ENCODE results near the gene CCDC90B.
"Not testable (repeated sequence)": the region's sequence is repeated elsewhere in the genome, so short reads cannot be mapped to it uniquely, and the experiment has no call there.

Gene CCDC90B

GRCh38 chr11:83312430-83312829, 26.3 kb upstream of the CCDC90B start:
- TF ChIP-seq EZH2 (IDR thresholded peaks at IDR 0.05) (no peak), POLR2AphosphoS5 (IDR thresholded peaks at IDR 0.05; ENCODE audit: borderline replicate concordance, low read depth, low read length) (no peak)
- no peak for DNase-seq (ENCODE audit: low read depth, low spot score)
- H3K27ac ChIP-seq = no peak overlapping the region

GRCh38 chr11:83311701-83312100, 25.5 kb upstream of the CCDC90B start:
- no peak for DNase-seq (ENCODE audit: low read depth, low spot score)
- H3K4me3 ChIP-seq = no peak overlapping the region
- TF ChIP-seq POLR2AphosphoS5 (IDR thresholded peaks at IDR 0.05; ENCODE audit: borderline replicate concordance, low read depth, low read length) (no peak), FOXP2 (optimal IDR thresholded peaks at IDR 0.05; ENCODE audit: control extremely low read depth, extremely low read length, insufficient read depth) (no peak), EZH2 (IDR thresholded peaks at IDR 0.05) (no peak)
- H3K9ac ChIP-seq (ENCODE audit: insufficient read length) = no peak overlapping the region
- no peaks in the 10 kb centered on the region for H3K36me3 ChIP-seq (ENCODE audit: insufficient read depth, low read length)
- H3K9me3 ChIP-seq (ENCODE audit: low read depth, low read length) = no peaks in the 10 kb centered on the region
- no peak overlapping the region for H3K27ac ChIP-seq

More at GRCh38 chr11:83312430-83312829, 26.3 kb upstream of the CCDC90B start:
- H3K9ac ChIP-seq (ENCODE audit: insufficient read length) = no peak overlapping the region
- no peaks in the 10 kb centered on the region for H3K9me3 ChIP-seq (ENCODE audit: low read depth, low read length)
- H3K36me3 ChIP-seq (ENCODE audit: insufficient read depth, low read length) = no peaks in the 10 kb centered on the region
- H3K4me3 ChIP-seq = no peak overlapping the region

- no peak for DNase-seq (ENCODE audit: low read depth, low spot score)
- Histone ChIP-seq H3K36me3 (ENCODE audit: insufficient read depth, low read length) (no peaks in the 10 kb centered on the region), H3K27ac (no peak overlapping the region), H3K4me3 (no peak overlapping the region), H3K9ac (ENCODE audit: insufficient read length) (no peak overlapping the region), H3K9me3 (ENCODE audit: low read depth, low read length) (no peaks in the 10 kb centered on the region)
- TF ChIP-seq FOXP2 (optimal IDR thresholded peaks at IDR 0.05; ENCODE audit: control extremely low read depth, extremely low read length, insufficient read depth) (no peak), EZH2 (IDR thresholded peaks at IDR 0.05) (no peak), POLR2AphosphoS5 (IDR thresholded peaks at IDR 0.05; ENCODE audit: borderline replicate concordance, low read depth, low read length) (no peak)
Measured at GRCh38 chr11:83310718-83311117, 24.6 kb upstream of the CCDC90B start.

DNA sequence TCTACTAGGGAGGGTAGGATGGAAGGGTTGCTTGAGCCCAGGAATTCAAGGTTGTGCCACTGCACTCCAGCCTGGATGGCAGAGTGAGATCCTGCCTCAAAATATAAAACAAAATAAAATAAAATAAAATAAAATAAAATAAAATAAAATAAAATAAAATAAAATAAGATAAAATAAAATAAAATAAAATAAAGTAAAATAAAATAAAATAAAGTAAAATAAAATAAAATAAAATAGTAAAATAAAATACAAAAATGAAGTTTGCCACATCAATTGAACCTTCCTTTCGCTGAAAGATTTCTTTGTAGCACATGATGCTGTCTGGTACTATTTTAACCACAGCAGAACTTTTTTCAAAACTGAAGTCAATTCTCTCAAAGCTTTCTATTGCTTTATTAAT, 22.4 kb upstream of the CCDC90B start:
- H3K36me3 ChIP-seq (ENCODE audit: insufficient read depth, low read length); H3K9me3 ChIP-seq (ENCODE audit: low read depth, low read length); H3K27ac ChIP-seq; H3K4me3 ChIP-seq; H3K9ac ChIP-seq (ENCODE audit: insufficient read length); DNase-seq (ENCODE audit: low read depth, low spot score): not testable (repeated sequence)

GRCh38 chr11:83306200-83307080, 20.3 kb upstream of the CCDC90B start:
- no peak for DNase-seq (ENCODE audit: low read depth, low spot score)
- Histone ChIP-seq H3K4me3 (no peak overlapping the region), H3K9ac (ENCODE audit: insufficient read length) (no peak overlapping the region), H3K27ac (no peak overlapping the region), H3K9me3 (ENCODE audit: low read depth, low read length) (no peaks in the 10 kb centered on the region), H3K36me3 (ENCODE audit: insufficient read depth, low read length) (no peaks in the 10 kb centered on the region)
- TF ChIP-seq POLR2AphosphoS5 (IDR thresholded peaks at IDR 0.05; ENCODE audit: borderline replicate concordance, low read depth, low read length) = no peak
- no peak for TF ChIP-seq FOXP2 (optimal IDR thresholded peaks at IDR 0.05; ENCODE audit: control extremely low read depth, extremely low read length, insufficient read depth)

DNA sequence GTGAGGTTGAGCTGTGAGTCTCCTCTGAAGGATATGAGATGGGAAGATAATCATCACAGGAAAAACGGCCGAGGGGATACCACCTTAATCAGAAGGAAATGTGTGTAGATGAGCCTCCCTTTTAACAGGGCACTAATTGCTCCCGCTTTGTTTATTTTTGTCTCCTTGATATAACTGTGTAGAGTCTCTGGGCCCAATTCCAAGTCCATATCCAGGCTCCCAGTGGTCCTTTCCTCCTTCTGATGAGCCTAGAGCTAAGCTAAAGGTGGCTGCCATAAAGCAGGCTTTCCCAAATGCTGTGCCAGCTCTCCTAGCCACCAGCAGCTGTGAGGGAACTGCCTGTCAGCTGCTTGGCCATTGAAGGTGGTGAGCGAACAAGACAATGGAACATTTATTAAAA, 17.1 kb upstream of the CCDC90B start:
- TF ChIP-seq EZH2 (IDR thresholded peaks at IDR 0.05) = no peak
- Histone ChIP-seq H3K9ac (ENCODE audit: insufficient read length) (no peak overlapping the region), H3K36me3 (ENCODE audit: insufficient read depth, low read length) (no peaks in the 10 kb centered on the region), H3K27ac (no peak overlapping the region), H3K9me3 (ENCODE audit: low read depth, low read length) (no peaks in the 10 kb centered on the region), H3K4me3 (no peak overlapping the region)
- DNase-seq (ENCODE audit: low read depth, low spot score) = no peak

DNA sequence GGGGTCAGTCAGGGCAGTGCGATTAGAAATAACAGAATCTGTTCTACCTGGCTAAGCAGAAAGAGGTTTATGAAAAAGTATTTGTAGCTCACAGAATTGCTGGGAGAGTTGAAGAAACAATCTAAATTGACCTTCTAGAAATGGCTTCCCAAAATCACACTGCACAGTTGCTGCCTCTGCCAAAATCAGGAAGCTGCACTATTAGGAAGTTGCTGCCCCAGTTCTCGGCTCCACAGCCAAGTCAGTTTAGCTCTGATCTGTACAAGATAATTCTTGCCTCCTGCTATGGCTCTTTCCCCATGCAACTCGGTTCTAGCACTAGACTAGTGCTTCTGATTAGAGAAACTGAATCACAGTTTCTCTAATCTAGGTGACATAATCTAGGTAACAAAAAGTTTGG, 16.0 kb upstream of the CCDC90B start:
- DNase-seq (ENCODE audit: low read depth, low spot score) = no peak
- Histone ChIP-seq H3K27ac (no peak overlapping the region), H3K4me3 (no peak overlapping the region), H3K9me3 (ENCODE audit: low read depth, low read length) (no peaks in the 10 kb centered on the region), H3K36me3 (ENCODE audit: insufficient read depth, low read length) (no peaks in the 10 kb centered on the region), H3K9ac (ENCODE audit: insufficient read length) (no peak overlapping the region)
- TF ChIP-seq FOXP2 (optimal IDR thresholded peaks at IDR 0.05; ENCODE audit: control extremely low read depth, extremely low read length, insufficient read depth) (no peak), POLR2AphosphoS5 (IDR thresholded peaks at IDR 0.05; ENCODE audit: borderline replicate concordance, low read depth, low read length) (no peak), EZH2 (IDR thresholded peaks at IDR 0.05) (no peak)

DNA sequence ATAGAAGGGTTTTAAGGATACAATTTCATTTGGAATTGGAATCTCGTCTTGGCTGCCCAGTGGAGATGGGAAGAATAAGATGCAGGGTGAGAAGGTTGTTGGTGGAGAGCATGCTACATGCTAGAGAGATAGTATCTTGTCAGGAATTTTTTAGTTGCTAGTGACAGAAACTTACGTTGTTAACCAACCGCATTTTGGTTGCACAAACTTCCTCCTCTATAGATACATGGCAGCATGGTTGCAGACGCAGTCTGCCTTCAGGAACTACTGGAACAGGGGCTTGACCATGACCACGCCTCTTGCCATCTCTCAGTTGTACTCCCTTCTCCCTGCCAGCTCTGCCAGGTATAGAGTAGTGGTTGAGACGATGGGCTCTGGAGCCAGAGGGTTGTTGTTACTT, 13.5 kb upstream of the CCDC90B start:
- Histone ChIP-seq H3K9me3 (ENCODE audit: low read depth, low read length) (no peaks in the 10 kb centered on the region), H3K4me3 (no peak overlapping the region), H3K36me3 (ENCODE audit: insufficient read depth, low read length) (no peaks in the 10 kb centered on the region), H3K27ac (no peak overlapping the region), H3K9ac (ENCODE audit: insufficient read length) (no peak overlapping the region)
- DNase-seq (ENCODE audit: low read depth, low spot score) = no peak
- no peak for TF ChIP-seq POLR2AphosphoS5 (IDR thresholded peaks at IDR 0.05; ENCODE audit: borderline replicate concordance, low read depth, low read length)
- TF ChIP-seq EZH2 (IDR thresholded peaks at IDR 0.05) = no peak
- no peak for TF ChIP-seq FOXP2 (optimal IDR thresholded peaks at IDR 0.05; ENCODE audit: control extremely low read depth, extremely low read length, insufficient read depth)

DNA sequence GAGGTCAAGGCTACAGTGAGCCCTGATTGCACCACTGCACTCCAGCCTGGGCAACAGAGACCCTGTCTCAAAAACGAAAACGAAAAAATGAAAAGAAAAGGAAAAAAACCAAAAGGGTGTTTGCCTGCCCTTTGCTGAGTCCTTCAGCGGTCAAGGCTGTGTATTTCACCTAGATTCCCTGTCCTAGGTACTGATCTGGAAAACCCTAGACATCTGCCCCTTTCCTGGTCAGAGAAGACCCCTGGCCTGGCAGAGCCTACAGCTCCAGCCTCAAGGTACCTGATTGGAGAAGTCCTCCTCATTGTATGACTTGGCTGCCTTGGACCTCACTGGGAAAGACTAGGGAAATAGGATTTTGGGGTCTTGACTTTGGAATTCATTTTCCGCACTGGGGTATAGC, 8.0 kb upstream of the CCDC90B start:
- H3K27ac ChIP-seq = no peak overlapping the region
- H3K9me3 ChIP-seq (ENCODE audit: low read depth, low read length) = no peaks in the 10 kb centered on the region
- TF ChIP-seq POLR2AphosphoS5 (IDR thresholded peaks at IDR 0.05; ENCODE audit: borderline replicate concordance, low read depth, low read length) = no peak
- TF ChIP-seq EZH2 (IDR thresholded peaks at IDR 0.05) = no peak
- no peak for TF ChIP-seq FOXP2 (optimal IDR thresholded peaks at IDR 0.05; ENCODE audit: control extremely low read depth, extremely low read length, insufficient read depth)
- no peak overlapping the region for H3K9ac ChIP-seq (ENCODE audit: insufficient read length)
- no peaks in the 10 kb centered on the region for H3K36me3 ChIP-seq (ENCODE audit: insufficient read depth, low read length)
- no peak overlapping the region for H3K4me3 ChIP-seq
- no peak for DNase-seq (ENCODE audit: low read depth, low spot score)
